A673 (cell line): ENCODE data around the gene PTGDR.

ENCODE experiments used
- CTCF ChIP-seq: fragments of 300-800, 200-600 bp; sonication (generic); conservative IDR thresholded peaks from 2 replicates; pipeline ENCODE4 v1.5.1; 2017; ENCODE audit warnings: low read depth, mild to moderate bottlenecking, antibody characterized with exemption, low read length, moderate library complexity, mixed read lengths
- EZH2 ChIP-seq: fragments of 200-600 bp; sonication (generic); IDR thresholded peaks from 2 replicates; pipeline ENCODE4 v1.6.1; 2017; ENCODE audit warnings: borderline replicate concordance, low read depth, mild to moderate bottlenecking, mixed read lengths, antibody characterized with exemption, low read length; ENCODE audit not compliant: poor library complexity, severe bottlenecking

- TF ChIP-seq CTCF (no peak), EZH2 (no peak)
These were observed 8.1 kb upstream of the PTGDR start for GRCh38 chr14:52259434-52259833.
